IMR-90 (cell line): Measurements from ENCODE around the gene AADACL3. TPM values are rescaled to one million over a fixed set of nuclear protein-coding genes. Genes with fewer than 3 reads are reported as not detected.

Experiments
- ATAC-seq: fragments of 200-7000 bp; cut with Tn5 transposase; 2 replicates; pipeline ENCODE4 v1.9.1; 2020; ENCODE audit warnings: low read depth, mild to moderate bottlenecking, moderate library complexity
- BruUV-seq: library from RNA; stranded (reverse); fragments of 400-500 nt; replicated peaks from 2 replicates; lab custom pipeline; 2021; lab: Mats Ljungman, UMichigan
- CTCF ChIA-PET: fragments of 300-600 bp; formaldehyde crosslinking; extraction: SDS; loops from one replicate; lab custom pipeline; 2021; ENCODE audit warnings: antibody characterized with exemption; lab: Yijun Ruan, JAX
- POLR2A ChIA-PET: fragments of 300-600 bp; sonication (Branson Sonifier 250); formaldehyde crosslinking; loops from one replicate; lab custom pipeline; 2022; ENCODE audit warnings: antibody characterized with exemption; ENCODE audit not compliant: unreplicated experiment; lab: Charles Lee
- DNase-seq: peaks from one replicate; pipeline ENCODE4 v3.0.0; 2013
- H2AFZ ChIP-seq: replicated peaks from 2 replicates; pipeline ENCODE3; 2013; ENCODE audit warnings: low read length, mild to moderate bottlenecking; ENCODE audit not compliant: poor library complexity
- H2AK5ac ChIP-seq: 2 replicates; pipeline ENCODE4 v1.6.1; 2013; ENCODE audit warnings: low read depth, low read length, inconsistent platforms
- H2AK9ac ChIP-seq: replicated peaks from 2 replicates; pipeline ENCODE3; 2013; ENCODE audit warnings: mild to moderate bottlenecking, low read depth, low read length, moderate library complexity; ENCODE audit not compliant: poor library complexity
- H2BK120ac ChIP-seq: 2 replicates; pipeline ENCODE4 v1.6.1; 2013; ENCODE audit warnings: low read depth, low read length, inconsistent platforms
- H2BK15ac ChIP-seq: 3 replicates; pipeline ENCODE4 v1.6.1; 2013; ENCODE audit warnings: low read depth, low read length, inconsistent platforms
- H2BK20ac ChIP-seq: 2 replicates; pipeline ENCODE4 v1.6.1; 2013; ENCODE audit warnings: low read depth, mild to moderate bottlenecking, inconsistent platforms, low read length, moderate library complexity
- H2BK5ac ChIP-seq: 2 replicates; pipeline ENCODE4 v1.6.1; 2013; ENCODE audit warnings: mild to moderate bottlenecking, low read depth, low read length, inconsistent platforms; ENCODE audit not compliant: poor library complexity, severe bottlenecking
- H3K14ac ChIP-seq: replicated peaks from 2 replicates; pipeline ENCODE4 v1.6.1; 2013; ENCODE audit warnings: low read depth, low read length, inconsistent platforms
- H3K18ac ChIP-seq: 2 replicates; pipeline ENCODE4 v1.6.1; 2013; ENCODE audit warnings: low read depth, low read length, control low read depth
- H3K23ac ChIP-seq: 2 replicates; pipeline ENCODE4 v1.6.1; 2013; ENCODE audit warnings: low read depth, low read length, inconsistent platforms
- H3K27ac ChIP-seq: 2 replicates; pipeline ENCODE4 v1.5.1; 2013; ENCODE audit warnings: mild to moderate bottlenecking, control low read depth, low read length; ENCODE audit not compliant: insufficient read depth
- H3K27me3 ChIP-seq: 2 replicates; pipeline ENCODE4 v1.6.1; 2013; ENCODE audit warnings: low read length; ENCODE audit not compliant: control insufficient read depth, insufficient read depth
- H3K36me3 ChIP-seq: 2 replicates; pipeline ENCODE4 v1.6.1; 2013; ENCODE audit warnings: low read length, mixed read lengths; ENCODE audit not compliant: control insufficient read depth, insufficient read depth
- H3K4ac ChIP-seq: 2 replicates; pipeline ENCODE4 v1.6.1; 2013; ENCODE audit warnings: low read depth, low read length, inconsistent platforms
- H3K4me1 ChIP-seq: 2 replicates; pipeline ENCODE4 v1.6.1; 2013; ENCODE audit warnings: low read length, mixed read lengths; ENCODE audit not compliant: control insufficient read depth, insufficient read depth
- H3K4me2 ChIP-seq: 2 replicates; pipeline ENCODE4 v1.6.1; 2013; ENCODE audit warnings: low read depth, mild to moderate bottlenecking, control low read depth, low read length, moderate library complexity
- H3K4me3 ChIP-seq: 2 replicates; pipeline ENCODE4 v1.5.1; 2013; ENCODE audit warnings: low read depth, mild to moderate bottlenecking, control low read depth, low read length, moderate library complexity; ENCODE audit not compliant: insufficient read depth
- H3K56ac ChIP-seq: 2 replicates; pipeline ENCODE4 v1.6.1; 2013; ENCODE audit warnings: low read length, inconsistent platforms; ENCODE audit not compliant: insufficient read depth; ENCODE audit errors: extremely low read depth
- H3K79me1 ChIP-seq, 2 experiments: 2 replicates each; pipeline ENCODE4 v1.6.1; 2013; ENCODE audit warnings: low read length in 2 of 2, inconsistent platforms in 1 of 2, low read depth in 1 of 2
- H3K9ac ChIP-seq: 2 replicates; pipeline ENCODE4 v1.6.1; 2013; ENCODE audit warnings: low read depth, low read length, control low read depth
- H3K9me1 ChIP-seq: 2 replicates; pipeline ENCODE4 v1.6.1; 2013; ENCODE audit warnings: low read length, inconsistent platforms; ENCODE audit not compliant: insufficient read depth
- H3K9me3 ChIP-seq: 2 replicates; pipeline ENCODE4 v1.6.1; 2013; ENCODE audit warnings: low read length; ENCODE audit not compliant: control insufficient read depth, insufficient read depth
- H4K20me1 ChIP-seq: 2 replicates; pipeline ENCODE4 v1.6.1; 2013; ENCODE audit warnings: low read length, inconsistent platforms; ENCODE audit not compliant: insufficient read depth
- H4K5ac ChIP-seq: 2 replicates; pipeline ENCODE4 v1.6.1; 2013; ENCODE audit warnings: mild to moderate bottlenecking, low read depth, low read length, control low read depth
- H4K8ac ChIP-seq, 2 experiments: 2 replicates each; pipeline ENCODE4 v1.6.1; 2013; ENCODE audit warnings: low read depth in 2 of 2, low read length in 2 of 2, control low read depth in 1 of 2, inconsistent platforms in 1 of 2
- H4K91ac ChIP-seq: 2 replicates; pipeline ENCODE4 v1.6.1; 2013; ENCODE audit warnings: low read depth, low read length, inconsistent platforms; ENCODE audit not compliant: insufficient read depth
- MAFK ChIP-seq: IDR thresholded peaks from 2 replicates; pipeline ENCODE4 v1.6.1; 2012; ENCODE audit warnings: low read depth, low read length, improper control_type of control experiment
- MXI1 ChIP-seq: IDR thresholded peaks from 2 replicates; pipeline ENCODE4 v1.6.1; 2012; ENCODE audit warnings: low read depth, mild to moderate bottlenecking, low read length, moderate library complexity, borderline replicate concordance
- WGBS, 2 experiments: methylation state at CpG; one replicate each; pipeline versions ENCODE4 v1.1.5 to v1.1.7; 2013; ENCODE audit warnings: missing lambda C conversion rate in 2 of 2; ENCODE audit not compliant: insufficient read length in 1 of 2; ENCODE audit errors: extremely low coverage in 2 of 2; 5-methylcytosine and 5-hydroxymethylcytosine counted together
- dilution Hi-C: fragments of 300-500 bp; cut with HindIII; formaldehyde crosslinking; loops from one replicate; pipeline ENCODE4 v1.14.3; 2018; ENCODE audit warnings: low sequenced_read_pairs; ENCODE audit not compliant: unreplicated experiment
- in situ Hi-C: fragments of 300-500 bp; cut with MboI; formaldehyde crosslinking; loops from 3 replicates; pipeline ENCODE4 v1.14.3; 2019; ENCODE audit warnings: low sequenced_read_pairs, inconsistent platforms, mixed read lengths
- intact Hi-C: fragments of 100-400 bp; cut with micrococcal nuclease; formaldehyde crosslinking; loops from 2 replicates; pipeline ENCODE4 v1.10.0; 2022
- polyA plus RNA-seq, 3 experiments: library from polyadenylated mRNA; depleted of rRNA; stranded (reverse); fragments of >200 nt; gene quantifications; 2 replicates each; pipeline ENCODE4 v1.2.3, GENCODE V29; 2012; ENCODE audit warnings: low replicate concordance in 1 of 3
- total RNA-seq: library from RNA; depleted of rRNA; stranded (reverse); fragments of >200 nt; gene quantifications from 2 replicates; pipeline ENCODE4 v1.2.3, GENCODE V29; 2012

The AADACL3 gene
- total and polyA plus RNA-seq, 2 of the 4 experiments (the other 2 are of a cell fraction) = not detected

DNA sequence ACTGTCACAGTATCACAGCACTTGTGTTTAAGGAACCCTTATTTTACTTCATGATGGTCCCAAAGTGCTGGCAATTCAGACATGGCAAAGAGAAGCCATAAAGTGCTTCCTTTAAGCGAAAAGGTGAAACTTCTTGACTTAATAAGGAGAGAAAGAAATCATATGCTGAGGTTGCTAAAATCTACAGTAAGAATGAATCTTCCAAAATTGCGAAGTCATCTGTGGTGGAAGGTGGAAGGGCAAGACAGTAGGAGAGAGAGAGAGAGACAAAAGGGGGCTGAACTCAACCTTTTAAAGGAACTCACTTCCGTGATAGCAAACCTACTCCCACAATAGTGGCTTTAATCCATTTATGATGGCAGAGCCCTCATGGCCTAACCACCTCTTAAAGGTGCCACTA, 19.3 kb upstream of the AADACL3 start:
- dilution Hi-C loops = no loop called here
- WGBS, 2 experiments = 67% methylated on average over 1 of the region's 3 CpGs; no CpG with 5 or more reads in 1 of the 2 experiments

More for the DNA sequence above, 19.3 kb upstream of the AADACL3 start:
- Histone ChIP-seq H4K20me1 (no peaks in the 10 kb centered on the region), H4K5ac (no peak overlapping the region), H3K56ac (no peak overlapping the region), H2BK15ac (no peak overlapping the region), H3K9me1 (no peaks in the 10 kb centered on the region), H2AFZ (no peak overlapping the region), H3K36me3 (no peaks in the 10 kb centered on the region), H2BK5ac (no peak overlapping the region), H3K4ac (no peak overlapping the region), H3K23ac (no peak overlapping the region), H2AK9ac (no peak overlapping the region), H2BK20ac (no peak overlapping the region), H3K4me2 (no peak overlapping the region), H4K8ac (no peak overlapping the region), H3K9ac (no peak overlapping the region), H3K27me3 (no peaks in the 10 kb centered on the region), H3K14ac (no peak overlapping the region), H3K4me3 (no peak overlapping the region), H4K91ac (no peak overlapping the region), H3K4me1 (no peaks in the 10 kb centered on the region), H3K18ac (no peak overlapping the region), H2BK120ac (no peak overlapping the region), H3K9me3 (no peaks in the 10 kb centered on the region), H3K27ac (no peak overlapping the region), H3K79me1 (no peaks in the 10 kb centered on the region), H2AK5ac (no peak overlapping the region)
- no peak for ATAC-seq
- no peak for DNase-seq
- POLR2A ChIA-PET = no interaction called here
- no TSS peak for BruUV-seq
- in situ Hi-C loops (no loop called here), intact Hi-C loops (no loop called here)
- CTCF ChIA-PET = no interaction called here
- TF ChIP-seq MAFK (peak; percentile 38; the same call in 1 of the 2 replicates), MXI1 (no peak)
